Left lung (tissue), 10 donors: ENCODE measurements around the gene PYDC2. TPM values are rescaled to one million over a fixed set of nuclear protein-coding genes. Genes with fewer than 3 reads are reported as not detected.

Experiments used
- ATAC-seq: fragments of 200-7000 bp; cut with Tn5 transposase; one replicate; pipeline ENCODE4 v1.9.1; 2020; ENCODE audit warnings: moderate library complexity
- DNase-seq, 4 donors: peaks; one replicate each; pipeline ENCODE4 v3.0.0-alpha.2; 2013 to 2020
- H3K27ac ChIP-seq, 2 donors: fragments of 200-600 bp; sonication (generic) in 1 of 2; one replicate each; pipeline versions ENCODE4 v1.5.0 to v1.8.0; 2020 to 2021
- H3K27me3 ChIP-seq, 2 donors: fragments of 200-600 bp; sonication (generic) in 1 of 2; one replicate each; pipeline versions ENCODE4 v1.5.0 to v1.8.0; 2020 to 2021
- H3K36me3 ChIP-seq, 2 donors: fragments of 200-600 bp; sonication (generic) in 1 of 2; one replicate each; pipeline versions ENCODE4 v1.5.0 to v1.8.0; 2020 to 2021
- H3K4me1 ChIP-seq, 2 donors: fragments of 200-600 bp; one replicate each; pipeline ENCODE4 v1.8.0; 2021
- H3K4me3 ChIP-seq, 2 donors: fragments of 200-600 bp; sonication (generic) in 1 of 2; one replicate each; pipeline versions ENCODE4 v1.5.0 to v1.8.0; 2020 to 2021; ENCODE audit warnings: mild to moderate bottlenecking in 1 of 2
- H3K9me3 ChIP-seq, 2 donors: fragments of 200-600 bp; sonication (generic) in 1 of 2; one replicate each; pipeline versions ENCODE4 v1.5.0 to v1.8.0; 2020 to 2021
- intact Hi-C, 2 donors: fragments of 100-400 bp; cut with DNase I; formaldehyde crosslinking; loops; one replicate each; pipeline versions ENCODE4 v1.11.2 to v1.14.2; 2022
- polyA plus RNA-seq, 6 donors: library from polyadenylated mRNA; unstranded; fragments of 120-200 nt; gene quantifications; one replicate each; pipeline ENCODE4 v1.2.1, GENCODE V29; 2013; ENCODE audit not compliant: insufficient read length in 6 of 6
- total RNA-seq, 2 donors: library from RNA; stranded (reverse); fragmentation: NEBNext Ultra II Directional; extraction: Animal tissue kit (Norgen Biotek cat#: 25700); gene quantifications; one replicate each; pipeline ENCODE4 v1.2.1, GENCODE V29; 2021
- TF ChIP-seq, protein P1 (sequence below), 2 donors: fragments of 200-600 bp; sonication (generic) in 1 of 2; IDR thresholded peaks; one replicate each; pipeline versions ENCODE4 v1.5.0 to v1.8.0; 2021; ENCODE audit warnings: antibody characterized with exemption in 2 of 2
- donor health status: DM: no; HTN: yes; CAD: no.
- donor health status: DM: no; HTN: no; CAD: no.

Gene PYDC2
- total and polyA plus RNA-seq, 8 donors: not detected

DNA sequence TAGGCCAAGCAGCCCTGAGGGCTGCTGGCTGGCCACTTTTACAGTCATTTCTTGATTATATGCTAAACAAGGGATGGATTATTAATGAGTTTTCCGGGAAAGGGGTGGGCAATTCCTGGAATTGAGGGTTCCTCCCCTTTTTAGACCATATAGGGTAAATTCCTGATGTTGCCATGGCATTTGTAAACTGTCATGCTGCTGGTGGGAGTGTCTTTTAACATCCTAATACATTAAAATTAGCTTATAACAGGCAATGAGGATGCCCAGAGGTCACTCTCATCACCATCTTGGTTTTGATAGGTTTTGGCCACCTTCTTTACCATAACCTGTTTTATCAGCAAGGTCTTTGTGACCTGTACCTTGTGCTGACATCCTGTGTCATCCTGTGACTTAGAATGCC, 11.7 kb upstream of the PYDC2 start:
- H3K4me3 ChIP-seq: no peak overlapping the region
- no peak for DNase-seq
- TF ChIP-seq, protein P1, sequence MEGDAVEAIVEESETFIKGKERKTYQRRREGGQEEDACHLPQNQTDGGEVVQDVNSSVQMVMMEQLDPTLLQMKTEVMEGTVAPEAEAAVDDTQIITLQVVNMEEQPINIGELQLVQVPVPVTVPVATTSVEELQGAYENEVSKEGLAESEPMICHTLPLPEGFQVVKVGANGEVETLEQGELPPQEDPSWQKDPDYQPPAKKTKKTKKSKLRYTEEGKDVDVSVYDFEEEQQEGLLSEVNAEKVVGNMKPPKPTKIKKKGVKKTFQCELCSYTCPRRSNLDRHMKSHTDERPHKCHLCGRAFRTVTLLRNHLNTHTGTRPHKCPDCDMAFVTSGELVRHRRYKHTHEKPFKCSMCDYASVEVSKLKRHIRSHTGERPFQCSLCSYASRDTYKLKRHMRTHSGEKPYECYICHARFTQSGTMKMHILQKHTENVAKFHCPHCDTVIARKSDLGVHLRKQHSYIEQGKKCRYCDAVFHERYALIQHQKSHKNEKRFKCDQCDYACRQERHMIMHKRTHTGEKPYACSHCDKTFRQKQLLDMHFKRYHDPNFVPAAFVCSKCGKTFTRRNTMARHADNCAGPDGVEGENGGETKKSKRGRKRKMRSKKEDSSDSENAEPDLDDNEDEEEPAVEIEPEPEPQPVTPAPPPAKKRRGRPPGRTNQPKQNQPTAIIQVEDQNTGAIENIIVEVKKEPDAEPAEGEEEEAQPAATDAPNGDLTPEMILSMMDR (IDR thresholded peaks at IDR 0.05): no peak
- no peaks in the 10 kb centered on the region for H3K27me3 ChIP-seq
- no peaks in the 10 kb centered on the region for H3K36me3 ChIP-seq
- no peaks in the 10 kb centered on the region for H3K9me3 ChIP-seq
- ATAC-seq: no peak
- intact Hi-C loops: no loop called here
- H3K4me1 ChIP-seq: no peaks in the 10 kb centered on the region
- no peak overlapping the region for H3K27ac ChIP-seq

- TF ChIP-seq, protein P1 (IDR thresholded peaks at IDR 0.05): no peak
- Histone ChIP-seq H3K27me3 (no peaks in the 10 kb centered on the region), H3K27ac (no peak overlapping the region), H3K4me1 (no peaks in the 10 kb centered on the region), H3K4me3 (no peak overlapping the region), H3K36me3 (no peaks in the 10 kb centered on the region), H3K9me3 (no peaks in the 10 kb centered on the region)
- ATAC-seq (no peak), DNase-seq (peak in 1 of 4 donors; percentile 16)
- intact Hi-C loops: no loop called here
Measured at GRCh38 chr3:191455257-191455952, 5.6 kb upstream of the PYDC2 start.

DNA sequence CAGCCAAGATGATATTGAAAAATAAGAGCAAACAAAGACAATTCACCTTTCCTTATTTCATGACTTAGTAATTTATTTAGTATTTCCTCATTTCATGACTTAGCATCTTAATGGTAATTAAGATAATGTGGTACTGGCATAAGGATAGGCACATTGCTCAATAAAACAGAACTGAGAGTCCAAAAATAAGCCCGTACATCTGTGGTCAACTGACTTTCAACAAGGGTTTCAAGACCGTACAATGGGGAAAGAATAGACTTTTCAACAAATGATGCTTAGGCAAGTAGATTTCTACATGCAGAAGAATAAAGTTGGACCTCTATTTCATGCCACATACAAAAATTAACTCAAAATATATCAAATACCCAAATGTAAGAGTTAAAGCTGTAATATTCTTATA, 603 bp upstream of the PYDC2 start:
- no peaks in the 10 kb centered on the region for H3K27me3 ChIP-seq
- no peaks in the 10 kb centered on the region for H3K9me3 ChIP-seq
- ATAC-seq (no peak), DNase-seq (no peak)
- H3K4me3 ChIP-seq: no peak overlapping the region
- TF ChIP-seq, protein P1 (IDR thresholded peaks at IDR 0.05): no peak
- H3K36me3 ChIP-seq: no peaks in the 10 kb centered on the region
- intact Hi-C loops: no loop called here
- H3K4me1 ChIP-seq: no peaks in the 10 kb centered on the region
- no peak overlapping the region for H3K27ac ChIP-seq

GRCh38 chr3:191470080-191470479, 9.1 kb downstream of the PYDC2 start:
- Histone ChIP-seq H3K4me1 (no peaks in the 10 kb centered on the region), H3K9me3 (no peaks in the 10 kb centered on the region), H3K4me3 (no peak overlapping the region), H3K27ac (no peak overlapping the region), H3K27me3 (no peaks in the 10 kb centered on the region), H3K36me3 (no peaks in the 10 kb centered on the region)
- TF ChIP-seq, protein P1 (IDR thresholded peaks at IDR 0.05): no peak
- DNase-seq: no peak
- no peak for ATAC-seq
- intact Hi-C loops: no loop called here

DNA sequence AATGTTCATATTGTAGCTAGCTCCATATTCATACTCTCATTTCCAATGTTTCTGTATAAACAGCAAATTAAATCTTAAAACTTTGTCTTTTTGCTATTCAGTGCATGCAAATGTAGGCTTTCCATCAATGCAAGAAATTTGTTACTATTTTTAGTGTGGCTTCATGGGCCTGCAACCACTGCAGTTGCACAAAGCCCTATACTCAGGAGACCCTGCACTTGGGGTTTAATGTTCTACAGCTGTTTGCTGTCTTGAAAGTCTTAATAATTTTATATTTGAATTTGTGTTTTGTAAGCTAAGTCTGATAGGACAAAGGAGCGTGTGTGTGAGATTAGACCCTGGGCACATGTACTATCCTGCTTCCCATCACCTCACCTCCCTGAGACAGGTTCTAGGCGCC, 9.6 kb downstream of the PYDC2 start:
- peak in 2 of 4 donors; percentile 42 to 67 for DNase-seq
- Histone ChIP-seq H3K36me3 (no peaks in the 10 kb centered on the region), H3K27ac (no peak overlapping the region), H3K9me3 (no peaks in the 10 kb centered on the region), H3K4me1 (no peaks in the 10 kb centered on the region), H3K27me3 (no peaks in the 10 kb centered on the region), H3K4me3 (no peak overlapping the region)
- TF ChIP-seq, protein P1 (IDR thresholded peaks at IDR 0.05): no peak
- intact Hi-C loops: no loop called here
- ATAC-seq: no peak
